Neural cell (in vitro differentiated cells): Measurements from ENCODE around the gene PRRG2. TPM values are rescaled to one million over a fixed set of nuclear protein-coding genes. Genes with fewer than 3 reads are reported as not detected.

Experiments used
- H2AFZ ChIP-seq: fragments of 200-600, 300-800 bp; sonication (generic), shearing (Covaris generic); 2 replicates; pipeline ENCODE4 v1.6.0; 2014; ENCODE audit warnings: low read depth, mild to moderate bottlenecking, antibody characterized with exemption, low read length, moderate library complexity
- H3F3A ChIP-seq: fragments of 200-600 bp; shearing (Covaris generic); 2 replicates; pipeline ENCODE4 v1.6.1; 2016; ENCODE audit warnings: mild to moderate bottlenecking, moderate library complexity, mixed read lengths, antibody characterized with exemption, low read length; ENCODE audit not compliant: insufficient read depth, poor library complexity, severe bottlenecking
- H3K27ac ChIP-seq: fragments of 200-600, 300-800 bp; sonication (generic), shearing (Covaris generic); 2 replicates; pipeline ENCODE4 v1.5.1; 2014; ENCODE audit warnings: mild to moderate bottlenecking, low read length, moderate library complexity
- H3K27me3 ChIP-seq: fragments of 300-800, 200-600 bp; sonication (generic), shearing (Covaris generic); 2 replicates; pipeline ENCODE4 v1.6.0; 2014; ENCODE audit warnings: mild to moderate bottlenecking, low read depth, low read length, moderate library complexity; ENCODE audit not compliant: insufficient read depth
- H3K36me3 ChIP-seq: fragments of 300-800, 200-600 bp; sonication (generic), shearing (Covaris generic); 2 replicates; pipeline ENCODE4 v1.5.1; 2014; ENCODE audit warnings: mild to moderate bottlenecking, antibody characterized with exemption, low read length, moderate library complexity; ENCODE audit not compliant: insufficient read depth
- H3K4me2 ChIP-seq: fragments of 300-800, 200-600 bp; sonication (generic), shearing (Covaris generic); 2 replicates; pipeline ENCODE4 v1.6.0; 2014; ENCODE audit warnings: mild to moderate bottlenecking, low read length
- H3K4me3 ChIP-seq: fragments of 300-800, 200-600 bp; sonication (generic), shearing (Covaris generic); 2 replicates; pipeline ENCODE4 v1.5.1; 2014; ENCODE audit warnings: mild to moderate bottlenecking, low read length, moderate library complexity
- H3K79me2 ChIP-seq: fragments of 200-600 bp; shearing (Covaris generic); replicated peaks from 2 replicates; pipeline ENCODE4 v1.6.0; 2014; ENCODE audit warnings: mild to moderate bottlenecking, low read length, moderate library complexity; ENCODE audit not compliant: insufficient read depth
- H3K9ac ChIP-seq: fragments of 300-800, 200-600 bp; sonication (generic), shearing (Covaris generic); 2 replicates; pipeline ENCODE4 v1.6.1; 2016; ENCODE audit warnings: mild to moderate bottlenecking, low read length, mixed read lengths
- H3K9me2 ChIP-seq: fragments of 200-600 bp; shearing (Covaris generic); 2 replicates; pipeline ENCODE4 v1.6.1; 2016; ENCODE audit warnings: mild to moderate bottlenecking, low read length, mixed read lengths; ENCODE audit not compliant: insufficient read depth
- H3K9me3 ChIP-seq: fragments of 200-600, 300-800 bp; sonication (generic), shearing (Covaris generic); 2 replicates; pipeline ENCODE4 v1.6.1; 2016; ENCODE audit warnings: mild to moderate bottlenecking, mixed run types, low read length, moderate library complexity, mixed read lengths
- H4K20me1 ChIP-seq: fragments of 200-600 bp; shearing (Covaris generic); 2 replicates; pipeline ENCODE4 v1.6.1; 2016; ENCODE audit warnings: mild to moderate bottlenecking, mixed run types; ENCODE audit not compliant: insufficient read depth
- CTCF ChIP-seq: fragments of 450-650 bp; IDR thresholded peaks from 2 replicates; pipeline ENCODE4 v1.5.1; 2014; ENCODE audit warnings: antibody characterized with exemption, mild to moderate bottlenecking, moderate library complexity; ENCODE audit not compliant: poor library complexity, severe bottlenecking
- EP300 ChIP-seq: fragments of 450-650 bp; conservative IDR thresholded peaks from 2 replicates; pipeline ENCODE4 v1.6.1; 2014; ENCODE audit warnings: antibody characterized with exemption, mild to moderate bottlenecking, moderate library complexity; ENCODE audit not compliant: poor library complexity, severe bottlenecking
- EZH2 ChIP-seq: fragments of 200-600, 300-800 bp; shearing (Covaris generic), sonication (generic); IDR thresholded peaks from 2 replicates; pipeline ENCODE4 v1.6.1; 2014; ENCODE audit warnings: antibody characterized with exemption, low read length, borderline replicate concordance, mild to moderate bottlenecking; ENCODE audit not compliant: insufficient read depth, poor library complexity, severe bottlenecking
- MXI1 ChIP-seq: fragments of 450-650 bp; conservative IDR thresholded peaks from 2 replicates; pipeline ENCODE4 v1.6.1; 2014; ENCODE audit warnings: antibody characterized with exemption, mild to moderate bottlenecking; ENCODE audit not compliant: poor library complexity, severe bottlenecking
- POLR2AphosphoS5 ChIP-seq: IDR thresholded peaks from 2 replicates; pipeline ENCODE4 v1.6.1; 2012
- RAD21 ChIP-seq: fragments of 450-650 bp; conservative IDR thresholded peaks from 2 replicates; pipeline ENCODE4 v1.6.1; 2014; ENCODE audit warnings: antibody characterized with exemption, mild to moderate bottlenecking, moderate library complexity
- SMC3 ChIP-seq: fragments of 450-650 bp; conservative IDR thresholded peaks from 2 replicates; pipeline ENCODE4 v1.6.1; 2014; ENCODE audit warnings: antibody characterized with exemption, mild to moderate bottlenecking, moderate library complexity; ENCODE audit not compliant: poor library complexity
- TAF1 ChIP-seq: IDR thresholded peaks from 2 replicates; pipeline ENCODE4 v1.6.1; 2012; ENCODE audit warnings: low read depth
- polyA plus RNA-seq: library from polyadenylated mRNA; depleted of rRNA; stranded (reverse); fragments of >200 nt; gene quantifications from 2 replicates; pipeline ENCODE4 v1.2.3, GENCODE V29; 2014
- TF ChIP-seq, protein P1 (sequence below): IDR thresholded peaks from 2 replicates; pipeline ENCODE4 v1.6.1; 2012; ENCODE audit warnings: borderline replicate concordance

The PRRG2 gene
- polyA plus RNA-seq, 1 donor from 2014 or later, result not detected

- no peak overlapping the region for H3K27ac ChIP-seq
Observed at GRCh38 chr19:49631014-49631588, 50.0 kb downstream of the PRRG2 start.

GRCh38 chr19:49631610-49632192 lies 50.6 kb downstream of the PRRG2 start:
- H3K79me2 ChIP-seq, result no peaks in the 10 kb centered on the region
- no peaks in the 10 kb centered on the region for H3K9me3 ChIP-seq
- no peak overlapping the region for H2AFZ ChIP-seq
- H3K27me3 ChIP-seq, result no peaks in the 10 kb centered on the region
- H3K4me3 ChIP-seq, result no peak overlapping the region
- H3F3A ChIP-seq, result no peaks in the 10 kb centered on the region
- H4K20me1 ChIP-seq, result no peaks in the 10 kb centered on the region
- no peak overlapping the region for H3K4me2 ChIP-seq
- H3K27ac ChIP-seq, result no peak overlapping the region
- H3K9ac ChIP-seq, result no peak overlapping the region
- TF ChIP-seq CTCF, result no peak
- TF ChIP-seq TAF1, result no peak
- TF ChIP-seq EZH2, result no peak
- H3K36me3 ChIP-seq, result no peaks in the 10 kb centered on the region
- H3K9me2 ChIP-seq, result no peaks in the 10 kb centered on the region

More at GRCh38 chr19:49631014-49631588, 50.0 kb downstream of the PRRG2 start:
- H3K9me2 ChIP-seq, result no peaks in the 10 kb centered on the region
- no peaks in the 10 kb centered on the region for H4K20me1 ChIP-seq
- H3K27me3 ChIP-seq, result no peaks in the 10 kb centered on the region
- H3F3A ChIP-seq, result no peaks in the 10 kb centered on the region
- no peaks in the 10 kb centered on the region for H3K9me3 ChIP-seq
- TF ChIP-seq TAF1 (no peak), MXI1 (no peak), POLR2AphosphoS5 (no peak), SMC3 (no peak), EP300 (no peak), RAD21 (no peak)
- TF ChIP-seq, protein P1, sequence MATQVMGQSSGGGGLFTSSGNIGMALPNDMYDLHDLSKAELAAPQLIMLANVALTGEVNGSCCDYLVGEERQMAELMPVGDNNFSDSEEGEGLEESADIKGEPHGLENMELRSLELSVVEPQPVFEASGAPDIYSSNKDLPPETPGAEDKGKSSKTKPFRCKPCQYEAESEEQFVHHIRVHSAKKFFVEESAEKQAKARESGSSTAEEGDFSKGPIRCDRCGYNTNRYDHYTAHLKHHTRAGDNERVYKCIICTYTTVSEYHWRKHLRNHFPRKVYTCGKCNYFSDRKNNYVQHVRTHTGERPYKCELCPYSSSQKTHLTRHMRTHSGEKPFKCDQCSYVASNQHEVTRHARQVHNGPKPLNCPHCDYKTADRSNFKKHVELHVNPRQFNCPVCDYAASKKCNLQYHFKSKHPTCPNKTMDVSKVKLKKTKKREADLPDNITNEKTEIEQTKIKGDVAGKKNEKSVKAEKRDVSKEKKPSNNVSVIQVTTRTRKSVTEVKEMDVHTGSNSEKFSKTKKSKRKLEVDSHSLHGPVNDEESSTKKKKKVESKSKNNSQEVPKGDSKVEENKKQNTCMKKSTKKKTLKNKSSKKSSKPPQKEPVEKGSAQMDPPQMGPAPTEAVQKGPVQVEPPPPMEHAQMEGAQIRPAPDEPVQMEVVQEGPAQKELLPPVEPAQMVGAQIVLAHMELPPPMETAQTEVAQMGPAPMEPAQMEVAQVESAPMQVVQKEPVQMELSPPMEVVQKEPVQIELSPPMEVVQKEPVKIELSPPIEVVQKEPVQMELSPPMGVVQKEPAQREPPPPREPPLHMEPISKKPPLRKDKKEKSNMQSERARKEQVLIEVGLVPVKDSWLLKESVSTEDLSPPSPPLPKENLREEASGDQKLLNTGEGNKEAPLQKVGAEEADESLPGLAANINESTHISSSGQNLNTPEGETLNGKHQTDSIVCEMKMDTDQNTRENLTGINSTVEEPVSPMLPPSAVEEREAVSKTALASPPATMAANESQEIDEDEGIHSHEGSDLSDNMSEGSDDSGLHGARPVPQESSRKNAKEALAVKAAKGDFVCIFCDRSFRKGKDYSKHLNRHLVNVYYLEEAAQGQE, result no peak
- no peak overlapping the region for H3K9ac ChIP-seq
- H3K79me2 ChIP-seq, result no peaks in the 10 kb centered on the region
- no peak overlapping the region for H2AFZ ChIP-seq
- no peak overlapping the region for H3K4me2 ChIP-seq
- no peaks in the 10 kb centered on the region for H3K36me3 ChIP-seq
- no peak overlapping the region for H3K4me3 ChIP-seq
